Right cardiac atrium (tissue), 5 donors: ENCODE data around the gene FAM228B. TPM values are rescaled to one million over a fixed set of nuclear protein-coding genes. Genes with fewer than 3 reads are reported as not detected.

Experiments used
- ATAC-seq, 2 donors: fragments of 200-7000 bp; cut with Tn5 transposase; one replicate each; pipeline versions ENCODE4 v1.8.0 to v1.9.1; 2020; ENCODE audit warnings: moderate library complexity in 2 of 2, mild to moderate bottlenecking in 1 of 2
- DNase-seq, 3 donors: peaks; one replicate each; pipeline ENCODE4 v3.0.0-alpha.2; 2020
- H3K27ac ChIP-seq: one replicate; pipeline ENCODE4 v1.5.1; 2013; ENCODE audit warnings: mild to moderate bottlenecking, low read length, control low read depth, moderate library complexity
- H3K27me3 ChIP-seq: one replicate; pipeline ENCODE4 v1.6.1; 2013; ENCODE audit not compliant: control insufficient read depth, insufficient read depth
- H3K4me1 ChIP-seq: one replicate; pipeline ENCODE4 v1.6.1; 2013; ENCODE audit warnings: low read length; ENCODE audit not compliant: control insufficient read depth, insufficient read depth
- H3K4me3 ChIP-seq: one replicate; pipeline ENCODE4 v1.5.1; 2013; ENCODE audit warnings: low read length, control low read depth
- H3K9me3 ChIP-seq: one replicate; pipeline ENCODE4 v1.6.1; 2013; ENCODE audit warnings: low read length; ENCODE audit not compliant: control insufficient read depth
- WGBS: extraction: QIAGEN DNeasy Blood & Tissue Kit; methylation state at CpG from one replicate; pipeline ENCODE4 v1.1.7; 2013; 5-methylcytosine and 5-hydroxymethylcytosine counted together
- intact Hi-C, 4 donors: fragments of 100-400 bp; cut with DNase I; formaldehyde crosslinking; loops; one replicate each; pipeline versions ENCODE4 v1.11.0 to v1.14.0; 2022 to 2023
- polyA plus RNA-seq: library from polyadenylated mRNA; stranded (reverse); fragments of 200-250 nt; gene quantifications from one replicate; pipeline ENCODE4 v1.2.3, GENCODE V29; 2013
- total RNA-seq, 4 donors: library from RNA; stranded (reverse); fragmentation: NEBNext Ultra II Directional; extraction: Animal tissue kit (Norgen Biotek cat#: 25700); gene quantifications; one replicate each; pipeline ENCODE4 v1.2.1, GENCODE V29; 2021
- donor health status: healthy with polysubstance abuse.
- donor health status: DM: no; HTN: yes; CAD: no.
- donor health status: DM: no; HTN: no; CAD: no.
- donor health status: DM: no; HTN: yes; CAD: no; lungs with severe emphysema.
- donor health status: DM: yes; HTN: yes; CAD: no.

The FAM228B gene
- total and polyA plus RNA-seq, 5 donors = 37.9 to 69.0 (median 55.8) TPM

- DNase-seq = no peak
- no peak overlapping the region for H3K4me3 ChIP-seq
- WGBS = 94% methylated on average over 12 of the region's 12 CpGs
- ATAC-seq = no peak
- intact Hi-C loops = no loop called here
- no peaks in the 10 kb centered on the region for H3K9me3 ChIP-seq
- H3K27me3 ChIP-seq = no peaks in the 10 kb centered on the region
- H3K4me1 ChIP-seq = no peaks in the 10 kb centered on the region
- no peak overlapping the region for H3K27ac ChIP-seq
Observed at GRCh38 chr2:24204505-24204904, 81.2 kb downstream of the FAM228B start.

GRCh38 chr2:24205131-24205530, 81.9 kb downstream of the FAM228B start:
- intact Hi-C loops = no loop called here
- no peak overlapping the region for H3K27ac ChIP-seq
- H3K27me3 ChIP-seq = no peaks in the 10 kb centered on the region
- H3K4me1 ChIP-seq = no peaks in the 10 kb centered on the region
- WGBS = 92% methylated on average over 4 of the region's 4 CpGs
- H3K4me3 ChIP-seq = no peak overlapping the region
- ATAC-seq (no peak), DNase-seq (no peak)
- no peaks in the 10 kb centered on the region for H3K9me3 ChIP-seq

GRCh38 chr2:24206242-24206641, 83.0 kb downstream of the FAM228B start:
- DNase-seq = no peak
- no peaks in the 10 kb centered on the region for H3K9me3 ChIP-seq
- WGBS = 91% methylated on average over 6 of the region's 6 CpGs
- H3K27ac ChIP-seq = no peak overlapping the region
- ATAC-seq = no peak
- no peaks in the 10 kb centered on the region for H3K4me1 ChIP-seq
- no peaks in the 10 kb centered on the region for H3K27me3 ChIP-seq
- no peak overlapping the region for H3K4me3 ChIP-seq
- intact Hi-C loops = no loop called here

- Histone ChIP-seq H3K9me3 (no peaks in the 10 kb centered on the region), H3K27ac (no peak overlapping the region), H3K27me3 (no peaks in the 10 kb centered on the region), H3K4me3 (no peak overlapping the region), H3K4me1 (no peaks in the 10 kb centered on the region)
- DNase-seq = no peak
- WGBS = 89% methylated on average over 8 of the region's 8 CpGs
- intact Hi-C loops = no loop called here
- ATAC-seq = no peak
Observed at GRCh38 chr2:24206714-24207113, 83.4 kb downstream of the FAM228B start.

- Histone ChIP-seq H3K27me3 (no peaks in the 10 kb centered on the region), H3K9me3 (no peaks in the 10 kb centered on the region), H3K4me1 (no peaks in the 10 kb centered on the region), H3K27ac (no peak overlapping the region), H3K4me3 (no peak overlapping the region)
- ATAC-seq (peak in 1 of 2 donors; percentile 7), DNase-seq (no peak)
- 85% methylated on average over 11 of the region's 11 CpGs for WGBS
- intact Hi-C loops = no loop called here
Observed at GRCh38 chr2:24207359-24207758, 84.1 kb downstream of the FAM228B start.

GRCh38 chr2:24208490-24208889, 85.2 kb downstream of the FAM228B start:
- Histone ChIP-seq H3K4me3 (no peak overlapping the region), H3K27me3 (no peaks in the 10 kb centered on the region), H3K9me3 (no peaks in the 10 kb centered on the region), H3K4me1 (no peaks in the 10 kb centered on the region), H3K27ac (no peak overlapping the region)
- intact Hi-C loops = no loop called here
- 95% methylated on average over 16 of the region's 16 CpGs for WGBS
- ATAC-seq = no peak
- no peak for DNase-seq

GRCh38 chr2:24209389-24210105, 86.3 kb downstream of the FAM228B start:
- intact Hi-C loops = no loop called here
- Histone ChIP-seq H3K27ac (no peak overlapping the region), H3K9me3 (no peaks in the 10 kb centered on the region), H3K4me1 (no peaks in the 10 kb centered on the region), H3K27me3 (no peaks in the 10 kb centered on the region), H3K4me3 (no peak overlapping the region)
- no peak for DNase-seq
- 86% methylated on average over 17 of the region's 17 CpGs for WGBS
- ATAC-seq = no peak

GRCh38 chr2:24210106-24210455, 86.8 kb downstream of the FAM228B start:
- DNase-seq (no peak), ATAC-seq (no peak)
- Histone ChIP-seq H3K4me3 (no peak overlapping the region), H3K27me3 (no peaks in the 10 kb centered on the region), H3K27ac (no peak overlapping the region), H3K4me1 (no peaks in the 10 kb centered on the region), H3K9me3 (no peaks in the 10 kb centered on the region)
- intact Hi-C loops = no loop called here
- 98% methylated on average over 2 of the region's 2 CpGs for WGBS

GRCh38 chr2:24210723-24211122, 87.5 kb downstream of the FAM228B start:
- Histone ChIP-seq H3K27ac (no peak overlapping the region), H3K9me3 (no peaks in the 10 kb centered on the region), H3K27me3 (no peaks in the 10 kb centered on the region), H3K4me3 (no peak overlapping the region), H3K4me1 (no peaks in the 10 kb centered on the region)
- 97% methylated on average over 21 of the region's 21 CpGs for WGBS
- ATAC-seq = no peak
- intact Hi-C loops = no loop called here
- DNase-seq = no peak

- WGBS = 81% methylated on average over 7 of the region's 7 CpGs
- intact Hi-C loops = no loop called here
- no peak overlapping the region for H3K4me3 ChIP-seq
- H3K27ac ChIP-seq = no peak overlapping the region
- no peaks in the 10 kb centered on the region for H3K27me3 ChIP-seq
- DNase-seq = no peak
- no peaks in the 10 kb centered on the region for H3K4me1 ChIP-seq
- ATAC-seq = no peak
- no peaks in the 10 kb centered on the region for H3K9me3 ChIP-seq
Observed at GRCh38 chr2:24211408-24211807, 88.1 kb downstream of the FAM228B start.

GRCh38 chr2:24214880-24215279, 91.6 kb downstream of the FAM228B start:
- Histone ChIP-seq H3K4me3 (no peak overlapping the region), H3K9me3 (no peaks in the 10 kb centered on the region), H3K27ac (no peak overlapping the region), H3K27me3 (no peaks in the 10 kb centered on the region), H3K4me1 (no peaks in the 10 kb centered on the region)
- intact Hi-C loops = no loop called here
- ATAC-seq (no peak), DNase-seq (no peak)
- WGBS = 95% methylated on average over 3 of the region's 3 CpGs
